ENCODE measurements around the gene GRIK5.
"Not testable (repeated sequence)": the region's sequence is repeated elsewhere in the genome, so short reads cannot be mapped to it uniquely, and the experiment has no call there.

GRIK5 gene

GRCh38 chr19:42069619-42070351, at the start of gene GRIK5:
Gene GRIK5, minus strand, starts transcription at chr19:42070206. Its CDS starts 4,436 bp downstream, at chr19:42065770.
- FAIRE-seq (no peak), DNase-seq (ENCODE audit: insufficient read length, low spot score) (no peak)

GRCh38 chr19:42117076-42117475, 47.1 kb upstream of the GRIK5 start:
- DNase-seq (ENCODE audit: insufficient read length, low spot score) (no peak), FAIRE-seq (no peak)

GRCh38 chr19:42116308-42117075, 46.5 kb upstream of the GRIK5 start:
- no peak for FAIRE-seq

GRCh38 chr19:42115705-42116104, 45.7 kb upstream of the GRIK5 start:
- FAIRE-seq (no peak), DNase-seq (ENCODE audit: insufficient read length, low spot score) (no peak)

More at GRCh38 chr19:42116308-42117075, 46.5 kb upstream of the GRIK5 start:
- DNase-seq (ENCODE audit: insufficient read length, low spot score) = no peak

- no peak for DNase-seq (ENCODE audit: insufficient read length, low spot score)
- FAIRE-seq = no peak
Measured at GRCh38 chr19:42115219-42115618, 45.2 kb upstream of the GRIK5 start.

GRCh38 chr19:42114412-42114811, 44.4 kb upstream of the GRIK5 start:
- DNase-seq (ENCODE audit: insufficient read length, low spot score) = no peak
- FAIRE-seq = no peak

GRCh38 chr19:42113641-42114348, 43.8 kb upstream of the GRIK5 start:
- peak; percentile 90 for DNase-seq (ENCODE audit: insufficient read length, low spot score)
- FAIRE-seq = peak; percentile 83

- DNase-seq (ENCODE audit: insufficient read length, low spot score) = no peak
- FAIRE-seq = no peak
Measured at GRCh38 chr19:42111811-42112210, 41.8 kb upstream of the GRIK5 start.

GRCh38 chr19:42111384-42111783, 41.4 kb upstream of the GRIK5 start:
- no peak for FAIRE-seq
- DNase-seq (ENCODE audit: insufficient read length, low spot score) = no peak

GRCh38 chr19:42110658-42111057, 40.7 kb upstream of the GRIK5 start:
- DNase-seq (ENCODE audit: insufficient read length, low spot score) (no peak), FAIRE-seq (no peak)

- DNase-seq (ENCODE audit: insufficient read length, low spot score) = no peak
- FAIRE-seq = no peak
Measured at GRCh38 chr19:42109896-42110295, 39.9 kb upstream of the GRIK5 start.

- DNase-seq (ENCODE audit: insufficient read length, low spot score) = peak; percentile 89
- FAIRE-seq = peak; percentile 88
Measured at GRCh38 chr19:42108527-42109389, 38.8 kb upstream of the GRIK5 start.

- no peak for FAIRE-seq
- DNase-seq (ENCODE audit: insufficient read length, low spot score) = no peak
Measured at GRCh38 chr19:42105368-42105767, 35.4 kb upstream of the GRIK5 start.

GRCh38 chr19:42102877-42103276, 32.9 kb upstream of the GRIK5 start:
- DNase-seq (ENCODE audit: insufficient read length, low spot score) (no peak), FAIRE-seq (no peak)

GRCh38 chr19:42100241-42100640, 30.2 kb upstream of the GRIK5 start:
- FAIRE-seq; DNase-seq (ENCODE audit: insufficient read length, low spot score): not testable (repeated sequence)

- DNase-seq (ENCODE audit: insufficient read length, low spot score) = no peak
- FAIRE-seq = no peak
Measured at GRCh38 chr19:42099336-42099925, 29.4 kb upstream of the GRIK5 start.

- FAIRE-seq (no peak), DNase-seq (ENCODE audit: insufficient read length, low spot score) (no peak)
Measured at GRCh38 chr19:42098781-42099180, 28.8 kb upstream of the GRIK5 start.

- FAIRE-seq = no peak
- DNase-seq (ENCODE audit: insufficient read length, low spot score) = no peak
Measured at GRCh38 chr19:42097461-42097860, 27.5 kb upstream of the GRIK5 start.

- DNase-seq (ENCODE audit: insufficient read length, low spot score) (no peak), FAIRE-seq (no peak)
Measured at GRCh38 chr19:42096255-42096837, 26.3 kb upstream of the GRIK5 start.

- DNase-seq (ENCODE audit: insufficient read length, low spot score) = no peak
- no peak for FAIRE-seq
Measured at GRCh38 chr19:42095814-42096230, 25.8 kb upstream of the GRIK5 start.
